Upper lobe of right lung (tissue), 1 donor: ENCODE measurements around the gene SNX32. TPM values are rescaled to one million over a fixed set of nuclear protein-coding genes. Genes with fewer than 3 reads are reported as not detected.

Experiments used
- ATAC-seq: fragments of 200-7000 bp; cut with Tn5 transposase; one replicate; pipeline ENCODE4 v1.9.1; 2020; ENCODE audit warnings: mild to moderate bottlenecking, moderate library complexity
- DNase-seq: peaks from one replicate; pipeline ENCODE4 v3.0.0-alpha.2; 2020
- H3K27ac ChIP-seq: fragments of 200-600 bp; one replicate; pipeline ENCODE4 v1.8.0; 2022
- H3K27me3 ChIP-seq: fragments of 200-600 bp; one replicate; pipeline ENCODE4 v1.8.0; 2022; ENCODE audit warnings: mild to moderate bottlenecking
- H3K36me3 ChIP-seq: fragments of 200-600 bp; one replicate; pipeline ENCODE4 v1.8.0; 2022
- H3K4me1 ChIP-seq: fragments of 200-600 bp; one replicate; pipeline ENCODE4 v1.8.0; 2022
- H3K4me3 ChIP-seq: fragments of 200-600 bp; one replicate; pipeline ENCODE4 v1.8.0; 2022; ENCODE audit warnings: mild to moderate bottlenecking
- H3K9me3 ChIP-seq: fragments of 200-600 bp; one replicate; pipeline ENCODE4 v1.8.0; 2022
- CTCF ChIP-seq: fragments of 200-600 bp; IDR thresholded peaks from one replicate; pipeline ENCODE4 v1.8.0; 2022; ENCODE audit warnings: antibody characterized with exemption
- intact Hi-C: fragments of 100-400 bp; cut with DNase I; formaldehyde crosslinking; loops from one replicate; pipeline ENCODE4 v1.11.0; 2022
- long read RNA-seq: library from polyadenylated mRNA; unstranded; transcript quantifications from one replicate; pipeline ENCODE4 v2.0.0, GENCODE V29; 2021
- total RNA-seq: library from RNA; stranded (reverse); fragmentation: NEBNext Ultra II Directional; extraction: Animal tissue kit (Norgen Biotek cat#: 25700); gene quantifications from one replicate; pipeline ENCODE4 v1.2.1, GENCODE V29; 2021
- donor health status: DM: no; HTN: yes; CAD: no; lungs with severe emphysema.

The SNX32 gene
- not detected for total RNA-seq
- long read RNA-seq: 0 reads

DNA sequence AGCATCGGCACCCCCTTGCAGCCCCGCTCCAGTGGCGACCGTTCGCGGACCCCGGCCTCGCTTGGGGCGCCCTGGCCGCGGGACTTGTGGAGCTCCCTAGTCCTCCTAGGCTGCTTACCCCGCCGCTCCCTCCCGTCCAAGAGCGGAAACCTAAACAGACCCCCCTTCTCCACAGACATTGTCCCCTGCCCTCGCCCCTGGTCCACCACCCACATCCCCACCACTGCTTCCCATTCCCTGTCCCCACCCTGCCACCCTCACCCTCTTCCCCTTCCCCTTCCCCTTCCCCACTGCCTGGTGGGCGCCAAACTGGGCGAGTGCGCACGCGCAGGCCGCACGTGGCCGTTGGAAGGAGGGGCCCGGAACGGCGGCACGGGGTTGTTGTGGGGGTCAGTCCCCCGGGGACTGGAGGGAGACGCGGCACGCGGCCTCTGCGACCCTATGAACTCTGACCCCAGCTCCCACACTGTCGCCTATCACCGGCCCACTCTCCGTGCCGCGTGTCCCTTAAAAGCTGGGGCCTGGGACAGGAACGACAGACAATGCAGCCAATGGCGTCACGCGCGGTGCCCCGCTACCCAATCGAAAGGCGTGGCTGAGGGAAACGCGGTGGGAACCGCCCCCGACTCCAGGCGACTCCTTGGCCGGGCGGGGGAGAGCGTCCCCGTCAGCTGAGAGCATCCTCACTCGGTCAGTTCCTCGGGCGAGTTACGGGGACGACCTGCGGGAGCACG lies at the start of gene SNX32:
TSS of gene SNX32 (plus strand) at position 667 of the 734 bp plus-strand sequence. CDS start 103 bp downstream, outside the sequence.
- H3K27me3 ChIP-seq: no peaks in the 10 kb centered on the region
- ATAC-seq (peak; percentile 100), DNase-seq (peak; percentile 97)
- H3K4me3 ChIP-seq: peak within 1 kb of the TSS; percentile 60
- TF ChIP-seq CTCF: no peak
- H3K36me3 ChIP-seq: no peaks in the 10 kb centered on the region
- no peaks in the 10 kb centered on the region for H3K9me3 ChIP-seq
- intact Hi-C loops: no loop called here
- no peak within 1 kb of the TSS for H3K27ac ChIP-seq
- peaks cover 11% of the 10 kb centered on the region for H3K4me1 ChIP-seq

- no peak for TF ChIP-seq CTCF
- Histone ChIP-seq H3K36me3 (no peaks in the 10 kb centered on the region), H3K9me3 (no peaks in the 10 kb centered on the region), H3K27me3 (peaks cover 25% of the 10 kb centered on the region), H3K4me3 (no peak overlapping the region), H3K27ac (no peak overlapping the region), H3K4me1 (peaks cover 14% of the 10 kb centered on the region)
- ATAC-seq (no peak), DNase-seq (no peak)
- intact Hi-C loops: no loop called here
Measured at GRCh38 chr11:65785319-65786007, 48.3 kb upstream of the SNX32 start.

DNA sequence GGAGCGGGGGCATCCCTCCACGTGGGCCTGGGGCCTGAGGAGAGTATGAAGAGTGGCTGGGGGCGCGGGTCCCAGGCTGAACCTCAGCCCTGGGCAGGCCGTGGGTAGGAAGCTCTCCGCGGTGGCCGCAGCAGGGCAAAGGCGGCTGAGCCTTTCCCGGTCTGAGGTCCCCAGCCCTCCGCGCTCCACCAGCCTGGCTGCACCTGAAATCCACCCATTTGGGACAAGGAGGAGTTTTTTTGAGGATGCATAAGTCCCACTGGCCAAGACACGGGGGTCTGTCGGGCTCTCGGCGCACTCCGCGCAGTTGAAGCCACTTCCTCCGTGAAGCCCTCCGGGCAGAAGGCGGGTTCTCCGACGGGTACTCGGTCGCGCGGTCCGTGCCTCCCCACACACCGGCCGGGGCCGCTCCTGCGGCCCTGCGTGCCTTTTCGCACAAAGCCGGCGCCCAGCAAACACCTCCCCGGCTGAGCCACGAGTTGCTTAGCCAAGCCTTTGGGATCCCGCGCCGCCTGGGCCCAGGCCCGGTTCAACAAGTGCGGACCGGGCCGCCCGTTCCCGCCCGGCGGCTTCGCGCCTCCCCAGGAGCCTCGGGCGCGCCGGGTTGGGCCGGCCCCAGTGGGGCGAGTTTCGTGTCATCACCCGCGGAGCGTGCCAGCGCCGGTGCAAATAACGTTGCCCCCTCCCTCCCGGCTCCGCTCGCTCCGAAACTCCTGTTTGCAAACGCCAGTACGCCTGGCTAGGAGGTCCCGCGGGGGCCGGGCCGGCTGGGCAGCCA lies 47.6 kb upstream of the SNX32 start:
- H3K9me3 ChIP-seq: no peaks in the 10 kb centered on the region
- H3K27ac ChIP-seq: no peak overlapping the region
- peaks cover 25% of the 10 kb centered on the region for H3K27me3 ChIP-seq
- peak; percentile 33 for ATAC-seq
- peak; percentile 75 for DNase-seq
- intact Hi-C loops: no loop called here
- H3K4me1 ChIP-seq: peaks cover 14% of the 10 kb centered on the region
- no peaks in the 10 kb centered on the region for H3K36me3 ChIP-seq
- TF ChIP-seq CTCF: no peak
- H3K4me3 ChIP-seq: peak overlapping the region; percentile 46

DNA sequence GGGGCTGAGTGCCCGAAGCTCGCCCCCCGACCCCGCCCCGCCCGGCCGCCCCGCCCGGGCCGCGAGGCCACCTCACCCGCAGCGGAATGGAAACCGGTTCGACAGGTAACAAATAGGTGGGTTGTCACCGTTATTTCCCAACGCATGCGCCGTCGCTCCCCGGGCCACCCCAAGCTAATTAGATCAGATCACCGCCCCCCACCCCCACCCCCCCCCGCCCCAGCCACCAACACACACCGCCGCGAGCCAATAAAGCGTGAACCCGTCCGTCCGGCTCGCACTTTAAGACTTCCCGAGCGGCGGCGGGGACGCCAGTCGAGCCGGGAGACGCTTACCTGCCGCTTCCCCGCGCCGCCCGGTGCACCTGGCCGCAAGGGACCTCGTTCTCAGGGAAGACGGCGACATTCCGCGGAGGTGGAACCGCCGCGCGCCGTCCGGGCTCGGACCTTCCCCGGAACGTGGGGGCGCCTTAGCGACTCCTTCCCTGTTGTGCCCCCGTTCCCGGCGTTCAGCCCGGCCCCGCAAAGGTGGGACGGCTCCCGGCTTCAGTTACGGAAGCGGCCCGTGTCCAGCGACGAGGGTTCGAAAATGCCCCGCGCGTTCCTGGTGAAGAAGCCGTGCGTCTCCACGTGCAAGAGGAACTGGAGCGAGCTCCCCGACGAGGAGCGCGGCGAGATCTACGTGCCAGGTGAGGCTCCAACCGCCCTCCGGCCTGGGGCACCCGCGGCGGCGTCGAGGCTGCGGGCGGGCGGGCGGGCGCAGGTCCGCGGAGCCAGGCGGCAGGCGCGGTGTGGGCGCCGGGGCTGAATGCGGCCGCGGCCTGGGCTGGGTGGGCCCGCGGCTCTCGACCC lies 46.8 kb upstream of the SNX32 start, which contains the start of gene OVOL1:
TSS of gene OVOL1 (plus strand) at position 278 of the 851 bp plus-strand sequence. CDS start at position 589, 311 bp downstream.
- DNase-seq: peak; percentile 91
- peak within 1 kb of the TSS; percentile 46 for H3K4me3 ChIP-seq
- TF ChIP-seq CTCF: no peak
- H3K9me3 ChIP-seq: no peaks in the 10 kb centered on the region
- peaks cover 25% of the 10 kb centered on the region for H3K27me3 ChIP-seq
- intact Hi-C loops: no loop called here
- H3K27ac ChIP-seq: no peak within 1 kb of the TSS
- no peaks in the 10 kb centered on the region for H3K36me3 ChIP-seq
- H3K4me1 ChIP-seq: peaks cover 14% of the 10 kb centered on the region
- peak; percentile 64 for ATAC-seq
